ENCODE data around the gene EEF1A1. TPM values are rescaled to one million over a fixed set of nuclear protein-coding genes. Genes with fewer than 3 reads are reported as not detected.

EEF1A1 gene
- total and polyA plus RNA-seq, 3 donors from 2014 or later: 2,869 to 5,086 (median 5,046) TPM

- DNase-seq: no peak
- 89 to 96% methylated on average over 7 of the region's 7 CpGs for WGBS, 2 donors
- no peaks in the 10 kb centered on the region for H3K36me3 ChIP-seq (ENCODE audit: low read depth, missing control alignments)
Observed at GRCh38 chr6:73487473-73487872, 33.4 kb downstream of the EEF1A1 start.

DNA sequence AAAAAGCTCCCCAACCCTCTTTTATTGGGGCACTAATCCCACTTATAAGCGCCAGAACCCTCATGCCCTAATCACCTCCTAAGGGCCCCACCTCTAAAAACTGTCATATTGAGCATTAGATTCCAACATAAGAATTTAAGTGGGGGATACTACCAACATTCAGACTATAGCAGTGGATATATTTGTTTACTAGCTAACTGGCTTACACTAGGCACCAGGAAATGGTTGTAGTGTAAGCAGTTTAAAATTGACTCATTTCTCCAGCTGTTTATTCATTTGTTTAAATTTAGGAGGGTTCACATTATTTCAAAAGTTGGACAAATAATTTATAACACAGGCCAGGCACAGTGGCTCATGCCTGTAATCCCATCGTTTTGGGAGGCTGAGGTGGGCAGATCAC lies 36.4 kb downstream of the EEF1A1 start:
- H3K27me3 ChIP-seq: no peaks in the 10 kb centered on the region
- H3K4me1 ChIP-seq: no peaks in the 10 kb centered on the region
- no peaks in the 10 kb centered on the region for H3K36me3 ChIP-seq (ENCODE audit: low read depth, missing control alignments)
- intact Hi-C loops (cut with DNase I; ENCODE audit: low total_unique reads): no loop called here
- no peak for TF ChIP-seq POLR2A (IDR thresholded peaks at IDR 0.05)
- WGBS, 2 donors: 84 to 94% methylated on average over 2 of the region's 2 CpGs
- H3K27ac ChIP-seq: no peak overlapping the region
- DNase-seq: no peak
- H3K9me3 ChIP-seq: no peaks in the 10 kb centered on the region
- H3K4me3 ChIP-seq: no peak overlapping the region

More at GRCh38 chr6:73487473-73487872, 33.4 kb downstream of the EEF1A1 start:
- TF ChIP-seq POLR2A (IDR thresholded peaks at IDR 0.05) (no peak), CTCF (IDR thresholded peaks at IDR 0.05) (no peak)
- intact Hi-C loops (cut with DNase I; ENCODE audit: low total_unique reads): no loop called here
- no peaks in the 10 kb centered on the region for H3K4me1 ChIP-seq
- no peaks in the 10 kb centered on the region for H3K9me3 ChIP-seq
- H3K4me3 ChIP-seq: no peak overlapping the region
- no peak overlapping the region for H3K27ac ChIP-seq
- H3K27me3 ChIP-seq: no peaks in the 10 kb centered on the region

GRCh38 chr6:73481969-73482368 lies 38.9 kb downstream of the EEF1A1 start:
- H3K27ac ChIP-seq: no peak overlapping the region
- TF ChIP-seq POLR2A (IDR thresholded peaks at IDR 0.05): no peak
- TF ChIP-seq CTCF (IDR thresholded peaks at IDR 0.05): no peak
- WGBS, 2 donors: 90% methylated on average over 12 of the region's 12 CpGs
- no peaks in the 10 kb centered on the region for H3K4me1 ChIP-seq
- intact Hi-C loops (cut with DNase I; ENCODE audit: low total_unique reads): no loop called here
- no peaks in the 10 kb centered on the region for H3K36me3 ChIP-seq (ENCODE audit: low read depth, missing control alignments)
- H3K4me3 ChIP-seq: no peak overlapping the region
- no peaks in the 10 kb centered on the region for H3K27me3 ChIP-seq
- no peak for DNase-seq
- H3K9me3 ChIP-seq: no peaks in the 10 kb centered on the region

DNA sequence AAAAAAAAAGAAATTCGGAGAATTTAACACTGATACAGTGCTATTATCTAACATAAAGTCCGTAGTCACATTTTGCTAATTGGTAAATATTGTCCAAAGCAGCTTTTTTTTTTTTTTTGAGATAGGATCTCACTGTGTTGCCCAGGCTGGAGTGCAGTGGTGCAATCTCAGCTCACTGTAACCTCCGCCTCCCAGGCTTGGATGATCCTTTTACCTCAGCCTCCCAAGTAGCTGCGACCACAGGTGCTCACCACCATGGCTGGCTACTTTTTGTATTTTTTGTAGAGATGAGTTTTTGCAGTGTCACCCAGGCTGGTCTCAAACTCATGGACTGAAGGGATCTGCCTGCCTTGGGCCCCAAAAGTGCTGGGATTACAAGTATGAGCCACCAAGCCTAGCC lies 43.4 kb downstream of the EEF1A1 start:
- intact Hi-C loops (cut with DNase I; ENCODE audit: low total_unique reads): no loop called here
- no peak for TF ChIP-seq POLR2A (IDR thresholded peaks at IDR 0.05)
- no peak for TF ChIP-seq CTCF (IDR thresholded peaks at IDR 0.05)
- H3K27me3 ChIP-seq: no peaks in the 10 kb centered on the region
- DNase-seq: no peak
- no peaks in the 10 kb centered on the region for H3K9me3 ChIP-seq
- no peaks in the 10 kb centered on the region for H3K4me1 ChIP-seq
- no peak overlapping the region for H3K27ac ChIP-seq
- H3K4me3 ChIP-seq: no peak overlapping the region
- no peaks in the 10 kb centered on the region for H3K36me3 ChIP-seq (ENCODE audit: low read depth, missing control alignments)
- 93 to 98% methylated on average over 4 of the region's 4 CpGs for WGBS, 2 donors

DNA sequence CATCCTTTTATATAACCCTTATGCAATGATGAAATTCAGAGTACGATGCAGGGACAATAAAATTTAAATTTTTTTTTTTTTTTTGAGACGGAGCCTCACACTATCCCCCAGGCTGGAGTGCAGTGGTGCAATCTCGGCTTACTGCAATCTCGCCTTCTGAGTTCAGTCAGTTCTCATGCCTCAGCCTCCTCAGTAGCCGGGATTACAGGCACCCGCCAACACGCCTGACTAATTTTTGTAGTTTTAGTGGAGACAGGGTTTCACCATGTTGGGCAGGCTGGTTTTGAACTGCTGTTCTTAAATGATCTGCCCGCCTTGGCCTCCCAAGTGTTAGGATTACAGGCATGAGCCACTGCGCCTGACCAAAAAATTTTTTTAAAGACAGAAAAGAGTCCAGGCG lies 44.1 kb downstream of the EEF1A1 start:
- intact Hi-C loops (cut with DNase I; ENCODE audit: low total_unique reads): no loop called here
- no peaks in the 10 kb centered on the region for H3K4me1 ChIP-seq
- H3K27ac ChIP-seq: no peak overlapping the region
- no peak overlapping the region for H3K4me3 ChIP-seq
- H3K27me3 ChIP-seq: no peaks in the 10 kb centered on the region
- DNase-seq: no peak
- WGBS, 2 donors: 97% methylated on average over 10 of the region's 10 CpGs
- no peaks in the 10 kb centered on the region for H3K36me3 ChIP-seq (ENCODE audit: low read depth, missing control alignments)
- no peaks in the 10 kb centered on the region for H3K9me3 ChIP-seq
- TF ChIP-seq CTCF (IDR thresholded peaks at IDR 0.05) (no peak), POLR2A (IDR thresholded peaks at IDR 0.05) (no peak)

Data from testis (tissue), 3 donors.